K562 (cell line): Measurements from ENCODE around the gene UBE3D.

ENCODE experiments used
- CHD2 ChIP-seq: IDR thresholded peaks from 2 replicates; pipeline ENCODE4 v1.6.1; 2011; ENCODE audit warnings: low read depth, low read length
- COPS2 ChIP-seq: fragments of 450-650 bp; conservative IDR thresholded peaks from 2 replicates; pipeline ENCODE4 v1.6.1; 2016; ENCODE audit warnings: mild to moderate bottlenecking, moderate library complexity
- CTCF ChIP-seq, 3 experiments: IDR thresholded peaks in 2 of 3; conservative IDR thresholded peaks in 1 of 3; 2 replicates each; pipeline ENCODE4 v1.5.1; 2011 to 2012; ENCODE audit warnings: low read length in 3 of 3, mild to moderate bottlenecking in 3 of 3, control low read depth in 2 of 3, improper control_type of control experiment in 1 of 3, inconsistent platforms in 1 of 3, low read depth in 1 of 3, mixed read lengths in 1 of 3, moderate library complexity in 1 of 3; ENCODE audit not compliant: insufficient read depth in 2 of 3
- PCBP2 ChIP-seq: fragments of 200-400 bp; formaldehyde crosslinking; IDR thresholded peaks from 2 replicates; pipeline ENCODE4 v1.6.1; 2018; ENCODE audit warnings: low read length, low read depth, mild to moderate bottlenecking, moderate library complexity; ENCODE audit not compliant: poor library complexity, severe bottlenecking
- POLR2AphosphoS5 ChIP-seq: IDR thresholded peaks from 2 replicates; pipeline ENCODE4 v1.6.1; 2011; ENCODE audit warnings: mild to moderate bottlenecking, low read depth, low read length, moderate library complexity; ENCODE audit not compliant: control insufficient read depth, insufficient read depth
- RBFOX2 ChIP-seq: fragments of 200-400 bp; formaldehyde crosslinking; IDR thresholded peaks from 2 replicates; pipeline ENCODE4 v1.6.1; 2017; ENCODE audit warnings: low read depth, mild to moderate bottlenecking, low read length, moderate library complexity
- SREBF2 ChIP-seq: sonication (generic); formaldehyde crosslinking; IDR thresholded peaks from 2 replicates; pipeline ENCODE4 v1.4.0; 2020; ENCODE audit warnings: mild to moderate bottlenecking, missing genetic modification reagents
- STAT5B ChIP-seq: fragments of 250-450 bp; sonication (Bioruptor Pico); IDR thresholded peaks from 2 replicates; pipeline ENCODE4 v1.8.0; 2021; ENCODE audit warnings: mild to moderate bottlenecking, inconsistent platforms
- TBL1XR1 ChIP-seq, 2 experiments: IDR thresholded peaks; 2 replicates each; pipeline ENCODE4 v1.6.1; 2012; ENCODE audit warnings: improper control_type of control experiment in 2 of 2, low read length in 2 of 2, mild to moderate bottlenecking in 1 of 2
- ZFP1 ChIP-seq: fragments of 450-650 bp; formaldehyde crosslinking; IDR thresholded peaks from 2 replicates; pipeline ENCODE4 v1.4.0; 2020; ENCODE audit warnings: mild to moderate bottlenecking, mixed read lengths
- ZNF354B ChIP-seq: fragments of 250-450 bp; sonication (Bioruptor Pico); IDR thresholded peaks from 2 replicates; pipeline ENCODE4 v1.4.0; 2020
- ZNF395 ChIP-seq: fragments of 200-800 bp; sonication (Bioruptor generic); IDR thresholded peaks from 2 replicates; pipeline ENCODE4 v1.6.1; 2017; ENCODE audit warnings: missing genetic modification characterization, missing compliant biosample characterization
- ZNF398 ChIP-seq: fragments of 250-450 bp; sonication (Bioruptor Pico); IDR thresholded peaks from 2 replicates; pipeline ENCODE4 v1.8.0; 2021; ENCODE audit warnings: moderate library complexity, mild to moderate bottlenecking, inconsistent platforms

GRCh38 chr6:82989736-82990290 lies 75.8 kb downstream of the UBE3D start:
- TF ChIP-seq ZNF395 (no peak), SREBF2 (CRISPR knock-in tag) (no peak), POLR2AphosphoS5 (no peak), RBFOX2 (no peak), ZFP1 (CRISPR knock-in tag) (no peak), ZNF398 (no peak), TBL1XR1 (IDR thresholded peaks at IDR 0.05; ENCODE audit: low read length in 2 of 2) (no peak), COPS2 (no peak), CTCF (IDR thresholded peaks at IDR 0.05 in 2 of 3, conservative IDR thresholded peaks at IDR 0.05 in 1 of 3; ENCODE audit: insufficient read depth in 2 of 3, low read depth in 1 of 3, low read length in 3 of 3) (no peak), PCBP2 (no peak), CHD2 (no peak), STAT5B (CRISPR knock-in tag) (no peak), ZNF354B (no peak)
